ENCODE measurements around the gene RING1. TPM values are rescaled to one million over a fixed set of nuclear protein-coding genes. Genes with fewer than 3 reads are reported as not detected.

RING1 gene
- total RNA-seq, 1 experiment from 2014 or later: 31.0 TPM

DNA sequence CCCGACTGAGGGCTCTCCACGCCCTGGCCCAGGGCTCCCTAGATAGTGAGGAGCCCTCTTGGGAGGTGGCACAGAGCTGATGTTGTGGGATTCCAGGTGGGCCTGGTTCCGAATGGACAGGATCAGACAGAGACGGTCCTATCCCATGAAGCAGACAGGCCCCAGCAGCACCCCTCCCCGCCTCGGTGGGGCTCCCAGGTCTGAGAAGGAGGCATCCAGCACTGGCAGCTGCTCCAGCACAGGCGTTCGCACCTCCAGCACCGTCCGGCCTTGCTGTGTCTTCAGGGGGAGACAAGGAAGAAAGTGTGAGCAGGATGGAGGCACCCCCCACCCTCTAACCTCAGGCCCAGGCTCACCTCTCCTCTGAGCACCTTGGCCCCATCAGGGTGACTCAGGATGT lies 44.8 kb upstream of the RING1 start:
- H2AK5ac ChIP-seq (ENCODE audit: insufficient read length, low read length): no peak overlapping the region
- H3K4me1 Mint-ChIP-seq: peaks cover 23 to 30% of the 10 kb centered on the region in 2 experiments
- H3K18ac ChIP-seq (ENCODE audit: insufficient read length, low read depth, low read length): no peak overlapping the region
- H4K8ac ChIP-seq (replicated peaks; ENCODE audit: insufficient read length, low read depth, low read length): no peak overlapping the region
- H3T11ph ChIP-seq (ENCODE audit: low read length): no peak overlapping the region
- no peak overlapping the region for H3K27ac ChIP-seq (ENCODE audit: insufficient read length, low read depth, low read length)
- no peak overlapping the region for H2BK20ac ChIP-seq (ENCODE audit: low read depth, low read length, poor library complexity, severe bottlenecking)
- no peak overlapping the region for H3K4me2 ChIP-seq (ENCODE audit: insufficient read depth, insufficient read length, low read length)
- DNase-seq: no peak
- H3K79me1 ChIP-seq (ENCODE audit: insufficient read depth, low read depth, low read length, poor library complexity, severe bottlenecking): no peaks in the 10 kb centered on the region
- no peak overlapping the region for H2AFZ ChIP-seq (ENCODE audit: low read length)
- H4K5ac ChIP-seq (ENCODE audit: insufficient read length, low read depth, low read length): no peak overlapping the region
- TF ChIP-seq, protein P1, sequence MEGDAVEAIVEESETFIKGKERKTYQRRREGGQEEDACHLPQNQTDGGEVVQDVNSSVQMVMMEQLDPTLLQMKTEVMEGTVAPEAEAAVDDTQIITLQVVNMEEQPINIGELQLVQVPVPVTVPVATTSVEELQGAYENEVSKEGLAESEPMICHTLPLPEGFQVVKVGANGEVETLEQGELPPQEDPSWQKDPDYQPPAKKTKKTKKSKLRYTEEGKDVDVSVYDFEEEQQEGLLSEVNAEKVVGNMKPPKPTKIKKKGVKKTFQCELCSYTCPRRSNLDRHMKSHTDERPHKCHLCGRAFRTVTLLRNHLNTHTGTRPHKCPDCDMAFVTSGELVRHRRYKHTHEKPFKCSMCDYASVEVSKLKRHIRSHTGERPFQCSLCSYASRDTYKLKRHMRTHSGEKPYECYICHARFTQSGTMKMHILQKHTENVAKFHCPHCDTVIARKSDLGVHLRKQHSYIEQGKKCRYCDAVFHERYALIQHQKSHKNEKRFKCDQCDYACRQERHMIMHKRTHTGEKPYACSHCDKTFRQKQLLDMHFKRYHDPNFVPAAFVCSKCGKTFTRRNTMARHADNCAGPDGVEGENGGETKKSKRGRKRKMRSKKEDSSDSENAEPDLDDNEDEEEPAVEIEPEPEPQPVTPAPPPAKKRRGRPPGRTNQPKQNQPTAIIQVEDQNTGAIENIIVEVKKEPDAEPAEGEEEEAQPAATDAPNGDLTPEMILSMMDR (conservative IDR thresholded peaks at IDR 0.05): no peak
- peaks cover 33% of the 10 kb centered on the region for H3K27me3 Mint-ChIP-seq (ENCODE audit: low read depth)
- H3K23me2 ChIP-seq (ENCODE audit: insufficient read length, low read depth, low read length, poor library complexity, severe bottlenecking): peaks cover 5% of the 10 kb centered on the region
- no peak overlapping the region for H3K4ac ChIP-seq (ENCODE audit: low read depth, low read length)
- no peaks in the 10 kb centered on the region for H3K9me3 Mint-ChIP-seq
- no CpG with 5 or more reads among the region's 10 CpGs for WGBS (ENCODE audit: extremely low coverage, insufficient read length, low lambda C conversion rate)
- no peaks in the 10 kb centered on the region for H3K79me2 ChIP-seq (ENCODE audit: insufficient read depth, low read length)
- no peak overlapping the region for H4K91ac ChIP-seq (ENCODE audit: insufficient read length, low read depth, low read length)
- no peak overlapping the region for H2BK120ac ChIP-seq (ENCODE audit: low read depth, low read length, poor library complexity, severe bottlenecking)
- H3K23ac ChIP-seq (ENCODE audit: insufficient read length, low read depth, low read length): no peak overlapping the region
- peaks cover 3% of the 10 kb centered on the region for H4K20me1 ChIP-seq (ENCODE audit: control insufficient read depth, insufficient read depth, insufficient read length)
- no peak overlapping the region for H2BK5ac ChIP-seq (ENCODE audit: insufficient read length, low read length)
- H2BK15ac ChIP-seq (ENCODE audit: low read depth, low read length): no peak overlapping the region
- H2BK12ac ChIP-seq (ENCODE audit: insufficient read length, low read depth, low read length): no peak overlapping the region
- no peaks in the 10 kb centered on the region for H3K36me3 Mint-ChIP-seq (ENCODE audit: insufficient read depth in 1 of 3, low read depth in 3 of 3)
- H3K27me3 ChIP-seq (ENCODE audit: insufficient read depth, low read length): peaks cover 2% of the 10 kb centered on the region; the same call in 1 of the 2 replicates
- H3K9me3 ChIP-seq (ENCODE audit: control insufficient read depth, low read depth, low read length): no peaks in the 10 kb centered on the region
- no peak overlapping the region for H3K27ac Mint-ChIP-seq
- H3K4me1 ChIP-seq (ENCODE audit: insufficient read depth, low read length): no peaks in the 10 kb centered on the region; the same call in 1 of the 2 replicates
- no peak overlapping the region for H3K14ac ChIP-seq (ENCODE audit: insufficient read depth, low read length)
- no peak overlapping the region; a peak in 1 of 5 replicates for H3K4me3 Mint-ChIP-seq
- no peak overlapping the region for H3K9ac ChIP-seq (ENCODE audit: extremely low read depth, insufficient read length, low read length)
- H3K56ac ChIP-seq (ENCODE audit: insufficient read length, low read depth, low read length): no peak overlapping the region
